Stimulated activated naive CD8-positive, alpha-beta T cell treated with anti-CD3 and anti-CD28 coated beads, Interleukin-15, amount 100 ng/mL, for 72 hours (primary cell): ENCODE results near the gene TBC1D5.
"Not testable (repeated sequence)": the region's sequence is repeated elsewhere in the genome, so short reads cannot be mapped to it uniquely, and the experiment has no call there.

ENCODE experiments used
- ATAC-seq: fragments of 150-1000 bp; cut with Tn5 transposase; 2 replicates; pipeline ENCODE4 v1.10.0; 2021; ENCODE audit warnings: mild to moderate bottlenecking, moderate library complexity
- DNase-seq, 2 donors: peaks; one replicate each; pipeline ENCODE4 v3.0.0; 2021 to 2022
- H3K27ac Mint-ChIP-seq, 2 donors: one replicate each; pipeline ENCODE4 v1.8.0; 2022; ENCODE audit warnings: mild to moderate bottlenecking in 2 of 2, mixed read lengths in 2 of 2, moderate library complexity in 2 of 2
- H3K27me3 Mint-ChIP-seq: one replicate; pipeline ENCODE4 v1.8.0; 2022; ENCODE audit warnings: mixed read lengths
- H3K4me1 Mint-ChIP-seq: one replicate; pipeline ENCODE4 v1.8.0; 2022; ENCODE audit warnings: mild to moderate bottlenecking, mixed read lengths
- H3K4me3 Mint-ChIP-seq, 2 donors: one replicate each; pipeline ENCODE4 v1.8.0; 2022; ENCODE audit warnings: mild to moderate bottlenecking in 2 of 2, mixed read lengths in 2 of 2, moderate library complexity in 1 of 2
- H3K9me3 Mint-ChIP-seq, 2 donors: one replicate each; pipeline ENCODE4 v1.8.0; 2022; ENCODE audit warnings: mixed read lengths in 2 of 2

The TBC1D5 gene

GRCh38 chr3:17740721-17741141 is 1.7 kb downstream of the TBC1D5 start:
- no peaks in the 10 kb centered on the region for H3K27me3 Mint-ChIP-seq
- no peaks in the 10 kb centered on the region for H3K9me3 Mint-ChIP-seq
- ATAC-seq (no peak), DNase-seq (no peak)
- H3K4me3 Mint-ChIP-seq = peak overlapping the region; percentile 91 to 94
- peak overlapping the region; percentile 84 to 96 for H3K27ac Mint-ChIP-seq
- peaks cover 63% of the 10 kb centered on the region for H3K4me1 Mint-ChIP-seq

- Mint-ChIP-seq H3K27ac (no peak overlapping the region), H3K9me3 (no peaks in the 10 kb centered on the region), H3K4me1 (peaks cover 55% of the 10 kb centered on the region), H3K4me3 (no peak overlapping the region), H3K27me3 (no peaks in the 10 kb centered on the region)
- DNase-seq (no peak), ATAC-seq (no peak)
Observed at GRCh38 chr3:17738921-17739320, 3.5 kb downstream of the TBC1D5 start.

- H3K4me3 Mint-ChIP-seq = no peak overlapping the region
- no peak overlapping the region for H3K27ac Mint-ChIP-seq
- ATAC-seq (no peak), DNase-seq (no peak)
- no peaks in the 10 kb centered on the region for H3K9me3 Mint-ChIP-seq
- no peaks in the 10 kb centered on the region for H3K27me3 Mint-ChIP-seq
- H3K4me1 Mint-ChIP-seq = peaks cover 52% of the 10 kb centered on the region
Observed at GRCh38 chr3:17738219-17738618, 4.2 kb downstream of the TBC1D5 start.

GRCh38 chr3:17737591-17737990 is 4.8 kb downstream of the TBC1D5 start:
- Mint-ChIP-seq H3K4me1 (peaks cover 56% of the 10 kb centered on the region), H3K27ac (no peak overlapping the region), H3K27me3 (no peaks in the 10 kb centered on the region), H3K9me3 (no peaks in the 10 kb centered on the region), H3K4me3 (no peak overlapping the region)
- no peak for ATAC-seq
- DNase-seq = no peak

- not testable (repeated sequence) for H3K27me3 Mint-ChIP-seq, DNase-seq, ATAC-seq, H3K4me3 Mint-ChIP-seq, H3K27ac Mint-ChIP-seq, H3K9me3 Mint-ChIP-seq
- H3K4me1 Mint-ChIP-seq = peaks cover 55% of the 10 kb centered on the region
Observed at GRCh38 chr3:17735362-17735761, 7.1 kb downstream of the TBC1D5 start.

- Mint-ChIP-seq H3K4me3 (no peak overlapping the region), H3K27me3 (no peaks in the 10 kb centered on the region), H3K9me3 (no peaks in the 10 kb centered on the region), H3K4me1 (peaks cover 45% of the 10 kb centered on the region), H3K27ac (no peak overlapping the region)
- no peak for ATAC-seq
- no peak for DNase-seq
Observed at GRCh38 chr3:17733768-17734167, 8.7 kb downstream of the TBC1D5 start.

GRCh38 chr3:17733215-17733614 is 9.2 kb downstream of the TBC1D5 start:
- H3K9me3 Mint-ChIP-seq = no peaks in the 10 kb centered on the region
- no peak overlapping the region for H3K4me3 Mint-ChIP-seq
- no peak overlapping the region for H3K27ac Mint-ChIP-seq
- ATAC-seq (no peak), DNase-seq (no peak)
- H3K4me1 Mint-ChIP-seq = peaks cover 42% of the 10 kb centered on the region
- no peaks in the 10 kb centered on the region for H3K27me3 Mint-ChIP-seq

- Mint-ChIP-seq H3K27ac (no peak overlapping the region), H3K27me3 (no peaks in the 10 kb centered on the region), H3K4me1 (peaks cover 22% of the 10 kb centered on the region), H3K4me3 (no peak overlapping the region), H3K9me3 (no peaks in the 10 kb centered on the region)
- no peak for ATAC-seq
- no peak for DNase-seq
Observed at GRCh38 chr3:17730318-17730967, 12.0 kb downstream of the TBC1D5 start.

GRCh38 chr3:17726313-17726712 is 16.1 kb downstream of the TBC1D5 start:
- no peak overlapping the region for H3K27ac Mint-ChIP-seq
- no peak overlapping the region for H3K4me3 Mint-ChIP-seq
- H3K4me1 Mint-ChIP-seq = peaks cover 12% of the 10 kb centered on the region
- H3K27me3 Mint-ChIP-seq = no peaks in the 10 kb centered on the region
- DNase-seq (no peak), ATAC-seq (no peak)
- no peaks in the 10 kb centered on the region for H3K9me3 Mint-ChIP-seq

- H3K9me3 Mint-ChIP-seq, H3K4me3 Mint-ChIP-seq, H3K4me1 Mint-ChIP-seq, H3K27me3 Mint-ChIP-seq, ATAC-seq, DNase-seq, H3K27ac Mint-ChIP-seq: not testable (repeated sequence)
Observed at GRCh38 chr3:17725844-17726243, 16.6 kb downstream of the TBC1D5 start.

GRCh38 chr3:17724948-17725347 is 17.5 kb downstream of the TBC1D5 start:
- H3K27me3 Mint-ChIP-seq = no peaks in the 10 kb centered on the region
- ATAC-seq = no peak
- no peak for DNase-seq
- no peaks in the 10 kb centered on the region for H3K9me3 Mint-ChIP-seq
- H3K4me1 Mint-ChIP-seq = peaks cover under 1% of the 10 kb centered on the region
- H3K27ac Mint-ChIP-seq = no peak overlapping the region
- H3K4me3 Mint-ChIP-seq = no peak overlapping the region

- H3K4me1 Mint-ChIP-seq = no peaks in the 10 kb centered on the region
- DNase-seq (no peak), ATAC-seq (no peak)
- no peak overlapping the region for H3K27ac Mint-ChIP-seq
- H3K9me3 Mint-ChIP-seq = no peaks in the 10 kb centered on the region
- no peak overlapping the region for H3K4me3 Mint-ChIP-seq
- no peaks in the 10 kb centered on the region for H3K27me3 Mint-ChIP-seq
Observed at GRCh38 chr3:17724122-17724521, 18.3 kb downstream of the TBC1D5 start.

- no peak overlapping the region for H3K27ac Mint-ChIP-seq
- DNase-seq (no peak), ATAC-seq (no peak)
- H3K9me3 Mint-ChIP-seq = peaks cover 26 to 32% of the 10 kb centered on the region in 2 donors
- H3K4me3 Mint-ChIP-seq = no peak overlapping the region
- H3K4me1 Mint-ChIP-seq = no peaks in the 10 kb centered on the region
- no peaks in the 10 kb centered on the region for H3K27me3 Mint-ChIP-seq
Observed at GRCh38 chr3:17717411-17717810, 25.0 kb downstream of the TBC1D5 start.

GRCh38 chr3:17714473-17714872 is 28.0 kb downstream of the TBC1D5 start:
- Mint-ChIP-seq H3K27me3 (no peaks in the 10 kb centered on the region), H3K27ac (no peak overlapping the region), H3K4me3 (no peak overlapping the region), H3K4me1 (no peaks in the 10 kb centered on the region), H3K9me3 (peaks cover 26 to 32% of the 10 kb centered on the region in 2 donors)
- ATAC-seq = no peak
- no peak for DNase-seq

- Mint-ChIP-seq H3K9me3 (peaks cover 14% of the 10 kb centered on the region in 2 donors), H3K27me3 (no peaks in the 10 kb centered on the region), H3K27ac (no peak overlapping the region), H3K4me1 (peaks cover 10% of the 10 kb centered on the region), H3K4me3 (no peak overlapping the region)
- ATAC-seq (no peak), DNase-seq (no peak)
Observed at GRCh38 chr3:17709236-17709810, 33.1 kb downstream of the TBC1D5 start.

GRCh38 chr3:17707813-17708543 is 34.5 kb downstream of the TBC1D5 start:
- no peak overlapping the region for H3K27ac Mint-ChIP-seq
- H3K9me3 Mint-ChIP-seq = peaks cover 4% of the 10 kb centered on the region in 2 donors
- no peak for DNase-seq
- H3K4me1 Mint-ChIP-seq = peaks cover 10% of the 10 kb centered on the region
- no peak for ATAC-seq
- no peak overlapping the region for H3K4me3 Mint-ChIP-seq
- no peaks in the 10 kb centered on the region for H3K27me3 Mint-ChIP-seq
